Lower leg skin (tissue), 3 donors: ENCODE measurements around the gene MYCBP2.

ENCODE experiments used
- CTCF ChIP-seq, 3 donors: fragments of 450-650 bp; IDR thresholded peaks; one replicate each; pipeline ENCODE4 v1.5.1; 2016; ENCODE audit warnings: antibody characterized with exemption in 3 of 3, mild to moderate bottlenecking in 3 of 3, moderate library complexity in 2 of 3
- POLR2A ChIP-seq, 2 donors: fragments of 450-650 bp; IDR thresholded peaks; one replicate each; pipeline ENCODE4 v1.6.1; 2016 to 2017; ENCODE audit warnings: antibody characterized with exemption in 2 of 2, mild to moderate bottlenecking in 1 of 2, moderate library complexity in 1 of 2

DNA sequence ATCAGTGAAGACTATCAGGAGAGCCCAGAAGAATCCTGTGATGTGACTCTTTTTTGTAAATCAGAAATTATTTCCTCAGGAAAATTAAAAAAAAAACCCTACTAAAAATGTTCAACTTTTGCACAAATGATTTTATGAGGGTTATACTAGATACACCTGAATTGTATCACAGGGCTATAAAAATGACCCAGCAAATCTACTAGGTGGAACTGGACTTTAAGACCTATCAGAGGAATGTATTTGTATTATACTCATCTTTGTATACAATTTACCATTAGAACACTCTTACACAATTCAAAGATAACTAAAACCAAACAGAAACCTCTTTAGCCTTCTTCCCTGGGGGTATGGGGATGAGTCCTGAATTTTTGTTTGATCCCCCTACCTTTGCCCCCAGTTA, 307.1 kb downstream of the MYCBP2 start:
- TF ChIP-seq CTCF (IDR thresholded peaks at IDR 0.05) (no peak), POLR2A (IDR thresholded peaks at IDR 0.05) (no peak)
